Stimulated activated CD4-positive, alpha-beta T cell treated with anti-CD3 and anti-CD28 coated beads, Interleukin-15, amount 100 ng/mL, for 48 hours (primary cell): ENCODE results near the gene ASXL1.

ENCODE experiments used
- DNase-seq, 2 donors: peaks; one replicate each; pipeline ENCODE4 v3.0.0-alpha.2; 2020; ENCODE audit warnings: low read depth in 2 of 2

Gene ASXL1

GRCh38 chr20:32440069-32440757 is 82.1 kb downstream of the ASXL1 start:
- no peak for DNase-seq

GRCh38 chr20:32440758-32441078 is 82.6 kb downstream of the ASXL1 start:
- no peak for DNase-seq

GRCh38 chr20:32441638-32442037 is 83.5 kb downstream of the ASXL1 start:
- no peak for DNase-seq

- DNase-seq: no peak
These were observed 84.7 kb downstream of the ASXL1 start for GRCh38 chr20:32442630-32443373.

GRCh38 chr20:32443386-32443974 is 85.3 kb downstream of the ASXL1 start:
- no peak for DNase-seq

GRCh38 chr20:32444474-32445220 is 86.5 kb downstream of the ASXL1 start:
- DNase-seq: no peak

GRCh38 chr20:32445539-32446273 is 87.6 kb downstream of the ASXL1 start:
- DNase-seq: no peak

- no peak for DNase-seq
These were observed 88.4 kb downstream of the ASXL1 start for GRCh38 chr20:32446301-32447100.

GRCh38 chr20:32447136-32448027 is 89.3 kb downstream of the ASXL1 start:
- no peak for DNase-seq

GRCh38 chr20:32448306-32449056 is 90.3 kb downstream of the ASXL1 start:
- DNase-seq: no peak

- DNase-seq: no peak
These were observed 91.1 kb downstream of the ASXL1 start for GRCh38 chr20:32449057-32449889.

GRCh38 chr20:32449890-32450401 is 91.8 kb downstream of the ASXL1 start:
- DNase-seq: no peak

- no peak for DNase-seq
These were observed 92.4 kb downstream of the ASXL1 start for GRCh38 chr20:32450484-32451061.

- no peak for DNase-seq
These were observed 93.2 kb downstream of the ASXL1 start for GRCh38 chr20:32451340-32451681.

- no peak for DNase-seq
These were observed 93.7 kb downstream of the ASXL1 start for GRCh38 chr20:32451682-32452461.

GRCh38 chr20:32452776-32453466 is 94.8 kb downstream of the ASXL1 start:
- DNase-seq: no peak
